HepG2 (cell line): ENCODE data around the gene PA2G4. TPM values are rescaled to one million over a fixed set of nuclear protein-coding genes. Genes with fewer than 3 reads are reported as not detected.

Source experiments
- ASH2L ChIP-seq: fragments of 300-600, 200-600 bp; sonication (generic); IDR thresholded peaks from 2 replicates; pipeline ENCODE4 v1.7.0; 2017; ENCODE audit warnings: low read depth, mild to moderate bottlenecking, moderate library complexity, mixed read lengths, low read length; ENCODE audit not compliant: insufficient read length
- ATF7 ChIP-seq, 2 experiments: fragments of 450-650 bp in 1 of 2; sonication (generic) in 1 of 2; formaldehyde crosslinking in 1 of 2; IDR thresholded peaks; 2 replicates each; pipeline versions ENCODE4 v1.4.0 to v1.6.1; 2016 to 2020; ENCODE audit warnings: antibody characterized with exemption in 1 of 2, mild to moderate bottlenecking in 1 of 2, missing genetic modification reagents in 1 of 2
- BRD4 ChIP-seq: sonication (generic); formaldehyde crosslinking; IDR thresholded peaks from 2 replicates; pipeline ENCODE4 v1.4.0; 2020; ENCODE audit warnings: missing genetic modification reagents
- CCDC6 ChIP-seq: sonication (generic); formaldehyde crosslinking; IDR thresholded peaks from 2 replicates; pipeline ENCODE4 v1.8.1; 2022; ENCODE audit warnings: mild to moderate bottlenecking, missing genetic modification reagents, moderate library complexity
- GATAD2A ChIP-seq: IDR thresholded peaks from 2 replicates; pipeline ENCODE4 v1.6.1; 2016
- HCFC1 ChIP-seq: fragments of 150-350 bp; IDR thresholded peaks from 2 replicates; pipeline ENCODE4 v1.6.1; 2014; ENCODE audit warnings: low read depth, low read length
- HDAC2 ChIP-seq: sonication (generic); formaldehyde crosslinking; IDR thresholded peaks from 2 replicates; pipeline ENCODE4 v1.4.0; 2020; ENCODE audit warnings: missing genetic modification reagents
- NFE2L1 ChIP-seq: sonication (generic); formaldehyde crosslinking; IDR thresholded peaks from 2 replicates; pipeline ENCODE4 v1.4.0; 2020; ENCODE audit warnings: missing genetic modification reagents, mild to moderate bottlenecking, borderline replicate concordance
- NR0B2 ChIP-seq: sonication (generic); formaldehyde crosslinking; IDR thresholded peaks from 2 replicates; pipeline ENCODE4 v1.4.0; 2020; ENCODE audit warnings: mild to moderate bottlenecking, missing genetic modification reagents
- POGZ ChIP-seq: sonication (generic); formaldehyde crosslinking; IDR thresholded peaks from 2 replicates; pipeline ENCODE4 v1.4.0; 2020; ENCODE audit warnings: mild to moderate bottlenecking, missing genetic modification reagents
- TEAD3 ChIP-seq: optimal IDR thresholded peaks from 2 replicates; pipeline ENCODE3; 2016; ENCODE audit warnings: borderline replicate concordance
- THAP11 ChIP-seq: IDR thresholded peaks from 2 replicates; pipeline ENCODE4 v1.6.1; 2016; ENCODE audit warnings: missing biosample characterization, missing genetic modification reagents
- TP53 ChIP-seq: sonication (generic); formaldehyde crosslinking; conservative IDR thresholded peaks from 2 replicates; pipeline ENCODE4 v1.4.0; 2020; ENCODE audit warnings: missing genetic modification reagents
- U2AF1 ChIP-seq: fragments of 200-400 bp; formaldehyde crosslinking; optimal IDR thresholded peaks from 2 replicates; pipeline ENCODE3; 2017; ENCODE audit warnings: mild to moderate bottlenecking, low read depth, low read length
- UBTF ChIP-seq: sonication (generic); formaldehyde crosslinking; IDR thresholded peaks from 2 replicates; pipeline ENCODE4 v1.4.0; 2020; ENCODE audit warnings: mild to moderate bottlenecking, missing genetic modification reagents
- ZEB1 ChIP-seq: IDR thresholded peaks from 2 replicates; pipeline ENCODE4 v1.6.1; 2012; ENCODE audit warnings: mild to moderate bottlenecking, low read depth, inconsistent platforms; ENCODE audit not compliant: insufficient replicate concordance
- ZFP1 ChIP-seq: IDR thresholded peaks from 2 replicates; pipeline ENCODE4 v1.6.1; 2016
- ZIK1 ChIP-seq: sonication (generic); formaldehyde crosslinking; IDR thresholded peaks from 2 replicates; pipeline ENCODE4 v1.5.0; 2020; ENCODE audit warnings: mild to moderate bottlenecking, low read depth, missing genetic modification reagents, borderline replicate concordance
- ZNF589 ChIP-seq: sonication (generic); formaldehyde crosslinking; conservative IDR thresholded peaks from 2 replicates; pipeline ENCODE4 v1.8.0; 2022; ENCODE audit warnings: mild to moderate bottlenecking, moderate library complexity, missing genetic modification reagents
- ZNF737 ChIP-seq: sonication (generic); formaldehyde crosslinking; IDR thresholded peaks from 2 replicates; pipeline ENCODE4 v1.5.0; 2020; ENCODE audit warnings: missing genetic modification reagents, mild to moderate bottlenecking, borderline replicate concordance
- polyA plus RNA-seq, 8 experiments: library from polyadenylated mRNA; depleted of rRNA in 3 of 8; stranded (reverse) in 7 of 8; unstranded in 1 of 8; fragments of >200 nt; fragmentation: Illumina TruSeq in 4 of 8; extraction: Trizol in 4 of 8; gene quantifications; 2 replicates each; pipeline versions ENCODE4 v1.2.1 to v1.2.3, GENCODE V29; 2011 to 2016; ENCODE audit warnings: low read depth in 4 of 8, missing spikeins in 1 of 8, mixed read lengths in 1 of 8; ENCODE audit not compliant: insufficient read depth in 1 of 8
- total RNA-seq, 5 experiments: library from RNA; depleted of rRNA; stranded (reverse); fragments of >200 nt; fragmentation: Illumina TruSeq; extraction: Trizol; gene quantifications; 2 replicates each; pipeline ENCODE4 v1.2.3, GENCODE V29; 2016; ENCODE audit warnings: low read depth in 1 of 5
- TF ChIP-seq, protein P1 (sequence below): sonication (generic); formaldehyde crosslinking; IDR thresholded peaks from 2 replicates; pipeline ENCODE4 v1.4.0; 2020; ENCODE audit warnings: missing genetic modification reagents
- TF ChIP-seq, protein P2 (sequence below): sonication (generic); formaldehyde crosslinking; IDR thresholded peaks from 2 replicates; pipeline ENCODE4 v1.5.0; 2020; ENCODE audit warnings: missing genetic modification reagents, mild to moderate bottlenecking, borderline replicate concordance
- TF ChIP-seq, protein P3 (sequence below): sonication (generic); formaldehyde crosslinking; IDR thresholded peaks from 2 replicates; pipeline ENCODE4 v1.4.0; 2020; ENCODE audit warnings: mild to moderate bottlenecking, missing genetic modification reagents, borderline replicate concordance

The PA2G4 gene
- total and polyA plus RNA-seq, 2 of the 13 experiments (the other 11 are each of a cell fraction or from before 2014, with no cell fraction given), result 147 to 240 TPM

- peak; percentile 85 for TF ChIP-seq UBTF (CRISPR knock-in tag)
- peak; percentile 67 for TF ChIP-seq GATAD2A (CRISPR knock-in tag)
- TF ChIP-seq TP53, result no peak
- peak; percentile 88; the same call in 1 of the 2 replicates for TF ChIP-seq NR0B2 (CRISPR knock-in tag)
- no peak; the same call in 1 of the 2 replicates for TF ChIP-seq ZNF737
- peak; percentile 94; the same call in 1 of the 2 replicates for TF ChIP-seq CCDC6 (CRISPR knock-in tag)
- TF ChIP-seq ZFP1 (CRISPR knock-in tag), result peak; percentile 77
- TF ChIP-seq U2AF1, result no peak
- peak; percentile 79 for TF ChIP-seq HCFC1
- TF ChIP-seq BRD4 (CRISPR knock-in tag), result peak; percentile 33; the same call in 1 of the 2 replicates
- peak; percentile 97 for TF ChIP-seq THAP11 (CRISPR knock-in tag)
- TF ChIP-seq ZIK1 (CRISPR knock-in tag), result peak; percentile 59; the same call in 1 of the 2 replicates
- TF ChIP-seq TEAD3 (CRISPR knock-in tag), result peak; percentile 90
- TF ChIP-seq ZEB1, result no peak
- TF ChIP-seq, protein P1, sequence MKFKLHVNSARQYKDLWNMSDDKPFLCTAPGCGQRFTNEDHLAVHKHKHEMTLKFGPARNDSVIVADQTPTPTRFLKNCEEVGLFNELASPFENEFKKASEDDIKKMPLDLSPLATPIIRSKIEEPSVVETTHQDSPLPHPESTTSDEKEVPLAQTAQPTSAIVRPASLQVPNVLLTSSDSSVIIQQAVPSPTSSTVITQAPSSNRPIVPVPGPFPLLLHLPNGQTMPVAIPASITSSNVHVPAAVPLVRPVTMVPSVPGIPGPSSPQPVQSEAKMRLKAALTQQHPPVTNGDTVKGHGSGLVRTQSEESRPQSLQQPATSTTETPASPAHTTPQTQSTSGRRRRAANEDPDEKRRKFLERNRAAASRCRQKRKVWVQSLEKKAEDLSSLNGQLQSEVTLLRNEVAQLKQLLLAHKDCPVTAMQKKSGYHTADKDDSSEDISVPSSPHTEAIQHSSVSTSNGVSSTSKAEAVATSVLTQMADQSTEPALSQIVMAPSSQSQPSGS, result peak; percentile 92
- TF ChIP-seq, protein P2, sequence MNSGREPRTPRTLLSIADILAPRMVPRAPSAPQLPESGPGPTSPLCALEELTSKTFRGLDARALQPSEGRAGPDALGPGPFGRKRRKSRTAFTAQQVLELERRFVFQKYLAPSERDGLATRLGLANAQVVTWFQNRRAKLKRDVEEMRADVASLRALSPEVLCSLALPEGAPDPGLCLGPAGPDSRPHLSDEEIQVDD (CRISPR knock-in tag), result no peak
- TF ChIP-seq, protein P3, sequence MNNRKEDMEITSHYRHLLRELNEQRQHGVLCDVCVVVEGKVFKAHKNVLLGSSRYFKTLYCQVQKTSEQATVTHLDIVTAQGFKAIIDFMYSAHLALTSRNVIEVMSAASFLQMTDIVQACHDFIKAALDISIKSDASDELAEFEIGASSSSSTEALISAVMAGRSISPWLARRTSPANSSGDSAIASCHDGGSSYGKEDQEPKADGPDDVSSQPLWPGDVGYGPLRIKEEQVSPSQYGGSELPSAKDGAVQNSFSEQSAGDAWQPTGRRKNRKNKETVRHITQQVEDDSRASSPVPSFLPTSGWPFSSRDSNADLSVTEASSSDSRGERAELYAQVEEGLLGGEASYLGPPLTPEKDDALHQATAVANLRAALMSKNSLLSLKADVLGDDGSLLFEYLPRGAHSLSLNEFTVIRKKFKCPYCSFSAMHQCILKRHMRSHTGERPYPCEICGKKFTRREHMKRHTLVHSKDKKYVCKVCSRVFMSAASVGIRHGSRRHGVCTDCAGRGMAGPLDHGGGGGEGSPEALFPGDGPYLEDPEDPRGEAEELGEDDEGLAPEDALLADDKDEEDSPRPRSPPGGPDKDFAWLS, result no peak
- peak; percentile 87 for TF ChIP-seq POGZ (CRISPR knock-in tag)
- TF ChIP-seq HDAC2 (CRISPR knock-in tag), result peak; percentile 90; the same call in 1 of the 2 replicates
- peak; percentile 63 for TF ChIP-seq ATF7 (IDR thresholded peaks at IDR 0.05)
- no peak; the same call in 1 of the 2 replicates for TF ChIP-seq ATF7 (CRISPR knock-in tag; IDR thresholded peaks at IDR 0.05)
- no peak for TF ChIP-seq NFE2L1
- TF ChIP-seq ZNF589 (CRISPR knock-in tag), result 0 out of 2 replicates have a peak, but pooled peaks have one; percentile 35
- peak; percentile 77 for TF ChIP-seq ASH2L
Observed at GRCh38 chr12:56117778-56118687, 13.7 kb downstream of the PA2G4 start, which contains the start of gene ZC3H10 (continued).
